CD4-positive, alpha-beta memory T cell (primary cell): ENCODE results near the gene BABAM2. TPM values are rescaled to one million over a fixed set of nuclear protein-coding genes. Genes with fewer than 3 reads are reported as not detected.

Experiments
- CTCF ChIA-PET: fragments of 350-600 bp; sonication (Branson Sonifier 250); formaldehyde crosslinking; loops from one replicate; lab custom pipeline; 2021; ENCODE audit warnings: inconsistent platforms; ENCODE audit not compliant: partially characterized antibody; lab: Charles Lee
- POLR2A ChIA-PET: fragments of 350-600 bp; sonication (Branson Sonifier 250); formaldehyde crosslinking; loops from one replicate; lab custom pipeline; 2021; ENCODE audit not compliant: partially characterized antibody; lab: Charles Lee
- DNase-seq, 5 donors: peaks; one replicate each; pipeline versions ENCODE4 v3.0.0 to v3.0.0-alpha.2; 2020 to 2022; ENCODE audit warnings: mixed read lengths in 1 of 5
- H3K27ac ChIP-seq: one replicate; pipeline ENCODE4 v1.7.0; 2013; ENCODE audit warnings: low read depth, low read length
- H3K27me3 ChIP-seq: 2 replicates; pipeline ENCODE4 v1.7.0; 2013; ENCODE audit warnings: mild to moderate bottlenecking, low read length, moderate library complexity; ENCODE audit not compliant: insufficient read depth
- H3K36me3 ChIP-seq: 2 replicates; pipeline ENCODE4 v1.7.0; 2013; ENCODE audit warnings: mild to moderate bottlenecking, low read length, moderate library complexity; ENCODE audit not compliant: insufficient read depth
- H3K4me1 ChIP-seq: 2 replicates; pipeline ENCODE4 v1.7.0; 2013; ENCODE audit warnings: mild to moderate bottlenecking, low read length, moderate library complexity; ENCODE audit not compliant: insufficient read depth
- H3K4me3 ChIP-seq, 2 donors: one replicate each; pipeline ENCODE4 v1.7.0; 2013; ENCODE audit warnings: low read length in 2 of 2, mild to moderate bottlenecking in 1 of 2
- H3K9me3 ChIP-seq, 2 donors: one replicate each; pipeline ENCODE4 v1.7.0; 2013; ENCODE audit warnings: low read length in 2 of 2, control low read depth in 1 of 2; ENCODE audit not compliant: control insufficient read depth in 1 of 2
- H3K27ac Mint-ChIP-seq, 7 donors: one replicate each; pipeline ENCODE4 v1.8.0; 2020 to 2021; ENCODE audit warnings: mixed read lengths in 7 of 7, mild to moderate bottlenecking in 6 of 7, inconsistent platforms in 3 of 7, moderate library complexity in 3 of 7
- H3K27me3 Mint-ChIP-seq, 2 donors: one replicate each; pipeline ENCODE4 v1.8.0; 2020 to 2021; ENCODE audit warnings: mixed read lengths in 2 of 2
- H3K36me3 Mint-ChIP-seq, 2 donors: one replicate each; pipeline ENCODE4 v1.8.0; 2020 to 2021; ENCODE audit warnings: mixed read lengths in 2 of 2, inconsistent platforms in 1 of 2, mild to moderate bottlenecking in 1 of 2
- H3K4me1 Mint-ChIP-seq, 4 donors: one replicate each; pipeline ENCODE4 v1.8.0; 2020 to 2021; ENCODE audit warnings: mixed read lengths in 4 of 4, mild to moderate bottlenecking in 1 of 4
- H3K4me3 Mint-ChIP-seq, 8 donors: one replicate each; pipeline ENCODE4 v1.8.0; 2020 to 2021; ENCODE audit warnings: mixed read lengths in 8 of 8, mild to moderate bottlenecking in 7 of 8, moderate library complexity in 6 of 8, inconsistent platforms in 3 of 8
- H3K9me3 Mint-ChIP-seq, 8 donors: one replicate each; pipeline ENCODE4 v1.8.0; 2020 to 2021; ENCODE audit warnings: mixed read lengths in 8 of 8, mild to moderate bottlenecking in 5 of 8, inconsistent platforms in 3 of 8, moderate library complexity in 1 of 8
- intact Hi-C: fragments of 100-400 bp; cut with micrococcal nuclease; formaldehyde crosslinking; loops from one replicate; pipeline ENCODE4 v1.15.1; 2023
- polyA plus RNA-seq, 2 donors: library from polyadenylated mRNA; unstranded; fragments of 300-500 nt; fragmentation: Illumina TruSeq; gene quantifications; one replicate each; pipeline ENCODE4 v1.2.3, GENCODE V29; 2021
- total RNA-seq, 2 experiments: library from RNA; stranded (reverse); gene quantifications; one replicate each; pipeline ENCODE4 v1.2.3, GENCODE V29; 2021

The BABAM2 gene
- total and polyA plus RNA-seq, 4 experiments from 2014 or later: 37.3 to 60.1 (median 48.2) TPM

DNA sequence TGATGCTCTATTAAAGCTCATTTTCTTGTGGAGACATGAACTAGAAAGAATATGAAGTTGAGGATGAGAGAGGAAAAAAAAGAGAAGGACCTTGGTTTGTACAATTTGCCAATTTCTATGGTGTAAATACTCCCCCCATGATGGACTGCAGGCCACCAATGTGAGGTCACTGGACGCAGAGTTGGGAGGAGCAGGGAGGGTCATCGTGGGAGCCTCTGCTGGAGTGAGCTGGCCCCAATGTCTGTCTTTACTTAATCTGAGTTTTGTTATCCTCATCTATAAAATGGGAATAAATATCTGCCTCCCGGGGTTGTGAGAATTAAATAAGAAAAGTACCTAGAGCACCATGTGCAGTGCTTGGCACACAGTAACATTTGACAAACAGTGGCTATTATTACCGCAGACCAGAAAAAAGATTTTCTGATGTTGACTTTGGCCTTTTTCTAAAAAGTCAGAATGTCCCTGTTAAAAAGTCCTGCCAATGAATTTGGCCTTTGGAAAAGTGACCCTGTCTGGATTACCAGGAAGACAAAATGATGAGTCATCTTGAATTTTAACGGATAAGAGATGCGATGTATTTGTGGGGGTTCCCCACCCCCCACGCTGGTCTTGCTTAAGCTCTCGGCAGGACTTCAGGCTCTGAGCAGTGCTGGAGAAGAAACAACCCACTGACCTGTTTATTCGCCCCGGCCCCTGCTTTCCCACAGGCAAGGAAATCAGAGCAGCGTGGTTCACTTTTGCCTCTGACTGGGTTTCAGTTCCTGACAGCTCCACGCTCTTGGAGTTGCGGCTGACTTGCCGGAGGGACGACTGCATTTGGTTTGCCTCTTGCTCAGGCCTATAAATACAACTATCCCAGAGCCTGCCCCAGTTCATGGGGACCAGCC, 451.8 kb downstream of the BABAM2 start:
- Histone ChIP-seq H3K9me3 (no peaks in the 10 kb centered on the region), H3K27ac (no peak overlapping the region), H3K36me3 (no peaks in the 10 kb centered on the region), H3K4me3 (no peak overlapping the region), H3K4me1 (peaks cover 9% of the 10 kb centered on the region), H3K27me3 (no peaks in the 10 kb centered on the region)
- no peak overlapping the region for H3K4me3 Mint-ChIP-seq
- no peaks in the 10 kb centered on the region for H3K36me3 Mint-ChIP-seq
- intact Hi-C loops: no loop called here
- H3K4me1 Mint-ChIP-seq: peaks cover 2 to 21% (median 4%) of the 10 kb centered on the region in 4 donors
- DNase-seq: no peak
- no peaks in the 10 kb centered on the region for H3K9me3 Mint-ChIP-seq
- POLR2A ChIA-PET: interaction anchor here (0.8 kb wide), 1 partner anchor 105 kb away, joined by 3 read pairs; no protein-coding TSS in a partner anchor
- H3K27ac Mint-ChIP-seq: peak overlapping the region in 2 of 7 donors; percentile 8 to 42
- CTCF ChIA-PET: interaction anchor here (1.4 kb wide), 1 partner anchor 8 kb away, joined by 3 read pairs; no protein-coding TSS in a partner anchor
- H3K27me3 Mint-ChIP-seq: no peaks in the 10 kb centered on the region

DNA sequence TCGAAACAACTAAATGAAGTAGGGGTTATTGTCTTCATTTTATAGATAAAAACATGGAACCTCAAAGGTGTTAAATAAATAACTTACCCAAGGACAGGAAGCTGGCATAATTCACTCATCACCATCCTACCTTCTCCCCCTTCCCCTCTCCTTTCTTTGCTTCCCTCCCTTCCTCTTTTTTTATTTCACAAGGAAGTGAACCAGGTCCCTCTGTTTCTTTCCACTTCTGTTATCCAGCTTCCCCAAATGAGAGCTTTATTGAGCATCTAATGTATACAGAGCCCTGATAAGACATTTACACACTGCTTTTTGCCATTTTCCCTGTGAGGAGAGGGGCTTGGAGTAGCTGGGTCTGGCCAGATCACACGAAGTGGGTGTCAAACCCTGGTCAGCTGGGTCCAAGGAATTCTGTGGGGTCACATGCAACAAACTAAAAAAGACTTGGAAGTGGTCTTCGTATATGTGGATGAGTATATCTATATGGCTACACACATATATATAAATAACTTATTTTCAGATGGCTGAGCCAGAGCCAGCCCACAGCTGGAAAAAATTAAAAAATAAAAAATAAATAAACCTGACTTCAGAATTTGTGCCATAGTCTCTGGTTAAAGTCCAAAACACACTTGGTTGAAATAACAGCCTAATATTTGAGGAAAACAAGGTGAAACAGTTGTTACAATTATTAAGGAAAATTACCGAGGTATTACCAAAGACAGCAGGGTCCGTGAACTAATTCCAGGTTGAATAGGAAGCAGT, 452.8 kb downstream of the BABAM2 start:
- Mint-ChIP-seq H3K27ac (peak overlapping the region in 4 of 7 donors; percentile 16 to 64 (median 49)), H3K36me3 (no peaks in the 10 kb centered on the region), H3K9me3 (no peaks in the 10 kb centered on the region), H3K27me3 (no peaks in the 10 kb centered on the region), H3K4me3 (no peak overlapping the region), H3K4me1 (peaks cover 9 to 27% (median 12%) of the 10 kb centered on the region in 4 donors)
- H3K27me3 ChIP-seq: no peaks in the 10 kb centered on the region
- intact Hi-C loops: no loop called here
- no peaks in the 10 kb centered on the region for H3K36me3 ChIP-seq
- CTCF ChIA-PET: no interaction called here
- no peak for DNase-seq
- no peaks in the 10 kb centered on the region for H3K9me3 ChIP-seq
- H3K4me1 ChIP-seq: peaks cover 19% of the 10 kb centered on the region
- POLR2A ChIA-PET: no interaction called here
- no peak overlapping the region for H3K4me3 ChIP-seq
- no peak overlapping the region for H3K27ac ChIP-seq

DNA sequence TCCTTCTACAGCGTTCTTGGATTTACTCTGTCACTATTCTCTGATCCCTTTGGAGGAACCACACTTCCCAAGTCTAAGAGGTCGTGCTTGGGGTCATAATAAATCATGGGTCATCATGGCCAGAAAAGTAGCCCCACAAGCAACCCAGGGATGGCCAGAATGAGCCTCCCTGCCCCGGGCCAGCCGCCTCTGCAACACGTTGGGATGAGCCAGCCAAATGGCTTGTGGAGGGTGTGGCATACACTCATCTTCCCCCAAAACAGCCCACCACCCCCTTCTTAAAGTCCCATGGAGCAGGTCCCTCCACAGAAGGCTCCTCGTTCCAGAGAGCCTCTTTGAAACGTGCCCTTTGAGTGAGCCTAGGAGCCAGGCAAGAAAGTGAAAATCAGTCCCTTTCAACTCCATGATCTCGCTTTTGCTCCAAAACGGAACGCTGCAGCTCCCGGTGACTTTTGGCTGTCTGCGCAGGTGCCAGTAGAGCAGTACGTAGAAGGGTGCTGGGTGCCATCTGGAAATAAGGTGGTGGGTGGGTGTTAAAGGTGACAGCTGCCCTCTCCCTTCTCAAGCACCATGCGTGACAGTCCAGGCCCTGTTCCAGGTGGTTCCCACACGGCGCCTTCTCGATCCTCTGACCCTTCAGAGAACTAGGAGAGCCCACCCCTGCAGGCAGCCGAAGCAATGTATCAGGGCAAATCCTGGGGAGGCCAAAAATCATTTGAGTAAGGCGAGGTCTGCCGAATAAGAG, 453.6 kb downstream of the BABAM2 start:
- Mint-ChIP-seq H3K4me3 (no peak overlapping the region), H3K36me3 (no peaks in the 10 kb centered on the region), H3K9me3 (no peaks in the 10 kb centered on the region), H3K27ac (peak overlapping the region in 1 of 7 donors; percentile 52), H3K27me3 (no peaks in the 10 kb centered on the region), H3K4me1 (peaks cover 13 to 33% (median 19%) of the 10 kb centered on the region in 4 donors)
- H3K9me3 ChIP-seq: no peaks in the 10 kb centered on the region
- H3K4me1 ChIP-seq: peaks cover 27% of the 10 kb centered on the region
- POLR2A ChIA-PET: no interaction called here
- no peaks in the 10 kb centered on the region for H3K36me3 ChIP-seq
- intact Hi-C loops: no loop called here
- no peak for DNase-seq
- H3K27me3 ChIP-seq: no peaks in the 10 kb centered on the region
- H3K4me3 ChIP-seq: no peak overlapping the region
- H3K27ac ChIP-seq: no peak overlapping the region
- CTCF ChIA-PET: no interaction called here

DNA sequence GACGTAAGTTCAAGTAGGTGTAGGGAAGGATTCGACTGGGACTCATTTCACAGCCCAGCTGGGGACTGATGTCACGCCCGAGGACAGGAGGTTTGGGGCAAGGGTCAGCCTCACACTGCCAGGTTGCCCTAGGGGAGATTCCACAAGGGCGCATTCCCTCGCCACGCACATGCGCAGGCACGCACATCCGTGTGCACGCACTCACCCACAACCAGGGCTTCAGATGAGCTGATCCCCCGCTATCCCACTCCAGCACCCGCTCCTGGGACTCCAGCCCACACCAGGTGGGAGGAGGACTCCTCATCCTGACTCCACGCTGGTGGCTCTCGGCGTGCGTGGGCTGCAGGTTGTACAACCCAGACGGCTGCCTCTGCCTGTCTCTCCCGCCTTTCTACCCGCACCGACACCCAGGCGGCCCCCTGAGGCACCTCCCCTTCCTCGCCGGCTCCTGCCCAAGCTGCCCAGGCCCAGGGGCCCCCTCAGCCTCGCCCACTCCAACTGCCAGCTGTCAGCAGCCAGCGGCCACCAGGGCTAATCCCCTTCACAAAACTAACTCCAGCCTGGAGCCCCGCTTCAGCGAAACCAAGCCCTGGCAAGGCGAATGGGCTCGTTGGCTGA, 454.3 kb downstream of the BABAM2 start:
- Mint-ChIP-seq H3K4me1 (peaks cover 15 to 40% (median 21%) of the 10 kb centered on the region in 4 donors), H3K4me3 (no peak overlapping the region), H3K9me3 (no peaks in the 10 kb centered on the region), H3K27ac (no peak overlapping the region), H3K27me3 (no peaks in the 10 kb centered on the region), H3K36me3 (no peaks in the 10 kb centered on the region)
- H3K4me1 ChIP-seq: peaks cover 34% of the 10 kb centered on the region
- intact Hi-C loops: no loop called here
- no peak overlapping the region for H3K27ac ChIP-seq
- H3K4me3 ChIP-seq: no peak overlapping the region
- ChIA-PET POLR2A (no interaction called here), CTCF (no interaction called here)
- H3K27me3 ChIP-seq: no peaks in the 10 kb centered on the region
- no peaks in the 10 kb centered on the region for H3K36me3 ChIP-seq
- H3K9me3 ChIP-seq: no peaks in the 10 kb centered on the region
- no peak for DNase-seq

DNA sequence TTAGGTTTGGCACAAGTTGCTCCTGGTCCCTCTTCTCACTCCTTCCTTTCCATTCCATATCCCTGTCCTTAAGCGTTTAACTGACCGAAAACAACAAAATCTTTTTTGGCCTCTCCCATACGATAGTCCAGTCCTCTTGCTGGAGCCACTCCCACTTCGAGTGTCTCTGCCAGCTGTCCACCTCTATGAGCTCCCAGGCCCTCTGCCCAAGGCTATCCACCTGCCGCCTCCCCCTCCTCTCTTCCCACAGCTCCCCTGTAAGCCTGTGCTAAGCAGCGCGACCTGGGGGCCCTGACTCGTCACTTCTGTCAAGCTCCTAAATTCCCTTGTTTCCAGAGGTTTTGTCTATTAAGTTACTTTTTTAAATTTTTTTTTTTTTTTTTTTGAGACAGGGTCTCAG, 455.1 kb downstream of the BABAM2 start:
- peaks cover 39% of the 10 kb centered on the region for H3K4me1 ChIP-seq
- Mint-ChIP-seq H3K36me3 (no peaks in the 10 kb centered on the region), H3K9me3 (no peaks in the 10 kb centered on the region), H3K27me3 (no peaks in the 10 kb centered on the region), H3K4me1 (peaks cover 15 to 46% (median 21%) of the 10 kb centered on the region in 4 donors), H3K27ac (peak overlapping the region in 3 of 7 donors; percentile 1 to 48 (median 9)), H3K4me3 (no peak overlapping the region)
- ChIA-PET CTCF (interaction anchor here (0.7 kb wide), 1 partner anchor 13 kb away, joined by 3 read pairs; no protein-coding TSS in a partner anchor), POLR2A (interaction anchor here (0.6 kb wide), 1 partner anchor 37 kb away, joined by 3 read pairs; no protein-coding TSS in a partner anchor)
- no peak overlapping the region for H3K4me3 ChIP-seq
- H3K27me3 ChIP-seq: no peaks in the 10 kb centered on the region
- no peak for DNase-seq
- no peaks in the 10 kb centered on the region for H3K9me3 ChIP-seq
- no peak overlapping the region for H3K27ac ChIP-seq
- intact Hi-C loops: no loop called here
- H3K36me3 ChIP-seq: no peaks in the 10 kb centered on the region

DNA sequence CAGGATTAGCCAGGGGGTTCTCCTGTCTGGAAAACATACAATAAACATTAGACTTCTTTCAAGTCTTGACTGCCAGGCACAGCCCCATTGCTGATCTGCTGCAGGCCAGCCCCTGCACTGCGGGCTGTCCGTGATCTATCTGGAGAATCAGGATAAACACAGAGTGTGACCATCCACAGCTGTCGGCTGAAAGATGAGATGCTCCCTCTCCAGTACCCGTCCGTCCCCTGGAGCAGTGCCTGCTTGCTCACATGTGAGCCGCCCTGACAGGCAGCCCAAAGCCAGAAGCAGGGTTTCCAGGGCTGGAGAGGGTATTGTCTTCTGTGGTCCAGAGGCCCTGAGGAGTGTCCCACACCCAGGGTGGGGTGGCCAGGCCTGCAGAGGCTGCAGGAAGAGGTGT, 456.1 kb downstream of the BABAM2 start:
- Histone ChIP-seq H3K27me3 (no peaks in the 10 kb centered on the region), H3K36me3 (no peaks in the 10 kb centered on the region), H3K9me3 (no peaks in the 10 kb centered on the region), H3K4me3 (no peak overlapping the region), H3K27ac (no peak overlapping the region), H3K4me1 (peaks cover 39% of the 10 kb centered on the region)
- Mint-ChIP-seq H3K27ac (peak overlapping the region in 4 of 7 donors; percentile 8 to 84 (median 59)), H3K36me3 (no peaks in the 10 kb centered on the region), H3K9me3 (no peaks in the 10 kb centered on the region), H3K4me1 (peaks cover 15 to 46% (median 23%) of the 10 kb centered on the region in 4 donors), H3K27me3 (no peaks in the 10 kb centered on the region), H3K4me3 (peak overlapping the region in 3 of 8 donors; percentile 6 to 56 (median 39))
- ChIA-PET CTCF (no interaction called here), POLR2A (interaction anchor here (1.7 kb wide), 1 partner anchor 44 kb away, joined by 6 read pairs; no protein-coding TSS in a partner anchor)
- DNase-seq: no peak
- intact Hi-C loops: no loop called here
